Neural cell (in vitro differentiated cells): ENCODE results near the gene PLK2. TPM values are rescaled to one million over a fixed set of nuclear protein-coding genes. Genes with fewer than 3 reads are reported as not detected.

Experiments
- H2AFZ ChIP-seq: fragments of 200-600, 300-800 bp; sonication (generic), shearing (Covaris generic); 2 replicates; pipeline ENCODE4 v1.6.0; 2014; ENCODE audit warnings: low read depth, mild to moderate bottlenecking, antibody characterized with exemption, low read length, moderate library complexity
- H3F3A ChIP-seq: fragments of 200-600 bp; shearing (Covaris generic); 2 replicates; pipeline ENCODE4 v1.6.1; 2016; ENCODE audit warnings: mild to moderate bottlenecking, moderate library complexity, mixed read lengths, antibody characterized with exemption, low read length; ENCODE audit not compliant: insufficient read depth, poor library complexity, severe bottlenecking
- H3K27ac ChIP-seq: fragments of 200-600, 300-800 bp; sonication (generic), shearing (Covaris generic); 2 replicates; pipeline ENCODE4 v1.5.1; 2014; ENCODE audit warnings: mild to moderate bottlenecking, low read length, moderate library complexity
- H3K27me3 ChIP-seq: fragments of 300-800, 200-600 bp; sonication (generic), shearing (Covaris generic); 2 replicates; pipeline ENCODE4 v1.6.0; 2014; ENCODE audit warnings: mild to moderate bottlenecking, low read depth, low read length, moderate library complexity; ENCODE audit not compliant: insufficient read depth
- H3K36me3 ChIP-seq: fragments of 300-800, 200-600 bp; sonication (generic), shearing (Covaris generic); 2 replicates; pipeline ENCODE4 v1.5.1; 2014; ENCODE audit warnings: mild to moderate bottlenecking, antibody characterized with exemption, low read length, moderate library complexity; ENCODE audit not compliant: insufficient read depth
- H3K4me2 ChIP-seq: fragments of 300-800, 200-600 bp; sonication (generic), shearing (Covaris generic); 2 replicates; pipeline ENCODE4 v1.6.0; 2014; ENCODE audit warnings: mild to moderate bottlenecking, low read length
- H3K4me3 ChIP-seq: fragments of 300-800, 200-600 bp; sonication (generic), shearing (Covaris generic); 2 replicates; pipeline ENCODE4 v1.5.1; 2014; ENCODE audit warnings: mild to moderate bottlenecking, low read length, moderate library complexity
- H3K79me2 ChIP-seq: fragments of 200-600 bp; shearing (Covaris generic); replicated peaks from 2 replicates; pipeline ENCODE4 v1.6.0; 2014; ENCODE audit warnings: mild to moderate bottlenecking, low read length, moderate library complexity; ENCODE audit not compliant: insufficient read depth
- H3K9ac ChIP-seq: fragments of 300-800, 200-600 bp; sonication (generic), shearing (Covaris generic); 2 replicates; pipeline ENCODE4 v1.6.1; 2016; ENCODE audit warnings: mild to moderate bottlenecking, low read length, mixed read lengths
- H3K9me2 ChIP-seq: fragments of 200-600 bp; shearing (Covaris generic); 2 replicates; pipeline ENCODE4 v1.6.1; 2016; ENCODE audit warnings: mild to moderate bottlenecking, low read length, mixed read lengths; ENCODE audit not compliant: insufficient read depth
- H3K9me3 ChIP-seq: fragments of 200-600, 300-800 bp; sonication (generic), shearing (Covaris generic); 2 replicates; pipeline ENCODE4 v1.6.1; 2016; ENCODE audit warnings: mild to moderate bottlenecking, mixed run types, low read length, moderate library complexity, mixed read lengths
- H4K20me1 ChIP-seq: fragments of 200-600 bp; shearing (Covaris generic); 2 replicates; pipeline ENCODE4 v1.6.1; 2016; ENCODE audit warnings: mild to moderate bottlenecking, mixed run types; ENCODE audit not compliant: insufficient read depth
- EP300 ChIP-seq: fragments of 450-650 bp; conservative IDR thresholded peaks from 2 replicates; pipeline ENCODE4 v1.6.1; 2014; ENCODE audit warnings: antibody characterized with exemption, mild to moderate bottlenecking, moderate library complexity; ENCODE audit not compliant: poor library complexity, severe bottlenecking
- EZH2 ChIP-seq: fragments of 200-600, 300-800 bp; shearing (Covaris generic), sonication (generic); IDR thresholded peaks from 2 replicates; pipeline ENCODE4 v1.6.1; 2014; ENCODE audit warnings: antibody characterized with exemption, low read length, borderline replicate concordance, mild to moderate bottlenecking; ENCODE audit not compliant: insufficient read depth, poor library complexity, severe bottlenecking
- MXI1 ChIP-seq: fragments of 450-650 bp; conservative IDR thresholded peaks from 2 replicates; pipeline ENCODE4 v1.6.1; 2014; ENCODE audit warnings: antibody characterized with exemption, mild to moderate bottlenecking; ENCODE audit not compliant: poor library complexity, severe bottlenecking
- POLR2AphosphoS5 ChIP-seq: IDR thresholded peaks from 2 replicates; pipeline ENCODE4 v1.6.1; 2012
- RAD21 ChIP-seq: fragments of 450-650 bp; conservative IDR thresholded peaks from 2 replicates; pipeline ENCODE4 v1.6.1; 2014; ENCODE audit warnings: antibody characterized with exemption, mild to moderate bottlenecking, moderate library complexity
- SMC3 ChIP-seq: fragments of 450-650 bp; conservative IDR thresholded peaks from 2 replicates; pipeline ENCODE4 v1.6.1; 2014; ENCODE audit warnings: antibody characterized with exemption, mild to moderate bottlenecking, moderate library complexity; ENCODE audit not compliant: poor library complexity
- TAF1 ChIP-seq: IDR thresholded peaks from 2 replicates; pipeline ENCODE4 v1.6.1; 2012; ENCODE audit warnings: low read depth
- polyA plus RNA-seq: library from polyadenylated mRNA; depleted of rRNA; stranded (reverse); fragments of >200 nt; gene quantifications from 2 replicates; pipeline ENCODE4 v1.2.3, GENCODE V29; 2014
- TF ChIP-seq, protein P1 (sequence below): IDR thresholded peaks from 2 replicates; pipeline ENCODE4 v1.6.1; 2012; ENCODE audit warnings: borderline replicate concordance
- TF ChIP-seq, protein P2 (sequence below): fragments of 450-650 bp; IDR thresholded peaks from 2 replicates; pipeline ENCODE4 v1.5.1; 2014; ENCODE audit warnings: antibody characterized with exemption, mild to moderate bottlenecking, moderate library complexity; ENCODE audit not compliant: poor library complexity, severe bottlenecking

Gene PLK2
- polyA plus RNA-seq, 1 donor from 2014 or later: 309 TPM

DNA sequence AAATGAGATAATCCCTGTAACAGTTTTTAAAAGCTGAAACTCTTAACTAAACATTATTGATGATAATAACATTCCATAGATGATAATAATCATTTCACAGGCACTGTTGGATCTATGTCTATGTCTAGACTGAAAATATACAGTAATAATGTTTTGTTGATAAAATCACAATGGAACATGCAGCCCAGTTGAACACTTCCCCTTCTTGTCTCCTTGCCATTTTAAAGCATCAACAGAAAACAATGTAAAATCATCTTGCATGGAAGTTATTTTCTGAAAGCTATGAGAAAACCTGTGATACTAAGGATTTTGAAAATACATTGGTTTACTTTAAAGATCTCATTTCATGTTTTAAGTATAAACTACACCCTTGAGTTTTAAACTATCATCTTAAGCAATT, 33.3 kb upstream of the PLK2 start:
- Histone ChIP-seq H3K4me2 (no peak overlapping the region), H3K9me2 (no peaks in the 10 kb centered on the region), H3K36me3 (no peaks in the 10 kb centered on the region), H3K4me3 (no peak overlapping the region), H3K79me2 (no peaks in the 10 kb centered on the region), H4K20me1 (no peaks in the 10 kb centered on the region), H3F3A (no peaks in the 10 kb centered on the region), H3K27ac (no peak overlapping the region), H3K27me3 (no peaks in the 10 kb centered on the region), H3K9ac (no peak overlapping the region), H3K9me3 (no peaks in the 10 kb centered on the region), H2AFZ (no peak overlapping the region)
- TF ChIP-seq, protein P1, sequence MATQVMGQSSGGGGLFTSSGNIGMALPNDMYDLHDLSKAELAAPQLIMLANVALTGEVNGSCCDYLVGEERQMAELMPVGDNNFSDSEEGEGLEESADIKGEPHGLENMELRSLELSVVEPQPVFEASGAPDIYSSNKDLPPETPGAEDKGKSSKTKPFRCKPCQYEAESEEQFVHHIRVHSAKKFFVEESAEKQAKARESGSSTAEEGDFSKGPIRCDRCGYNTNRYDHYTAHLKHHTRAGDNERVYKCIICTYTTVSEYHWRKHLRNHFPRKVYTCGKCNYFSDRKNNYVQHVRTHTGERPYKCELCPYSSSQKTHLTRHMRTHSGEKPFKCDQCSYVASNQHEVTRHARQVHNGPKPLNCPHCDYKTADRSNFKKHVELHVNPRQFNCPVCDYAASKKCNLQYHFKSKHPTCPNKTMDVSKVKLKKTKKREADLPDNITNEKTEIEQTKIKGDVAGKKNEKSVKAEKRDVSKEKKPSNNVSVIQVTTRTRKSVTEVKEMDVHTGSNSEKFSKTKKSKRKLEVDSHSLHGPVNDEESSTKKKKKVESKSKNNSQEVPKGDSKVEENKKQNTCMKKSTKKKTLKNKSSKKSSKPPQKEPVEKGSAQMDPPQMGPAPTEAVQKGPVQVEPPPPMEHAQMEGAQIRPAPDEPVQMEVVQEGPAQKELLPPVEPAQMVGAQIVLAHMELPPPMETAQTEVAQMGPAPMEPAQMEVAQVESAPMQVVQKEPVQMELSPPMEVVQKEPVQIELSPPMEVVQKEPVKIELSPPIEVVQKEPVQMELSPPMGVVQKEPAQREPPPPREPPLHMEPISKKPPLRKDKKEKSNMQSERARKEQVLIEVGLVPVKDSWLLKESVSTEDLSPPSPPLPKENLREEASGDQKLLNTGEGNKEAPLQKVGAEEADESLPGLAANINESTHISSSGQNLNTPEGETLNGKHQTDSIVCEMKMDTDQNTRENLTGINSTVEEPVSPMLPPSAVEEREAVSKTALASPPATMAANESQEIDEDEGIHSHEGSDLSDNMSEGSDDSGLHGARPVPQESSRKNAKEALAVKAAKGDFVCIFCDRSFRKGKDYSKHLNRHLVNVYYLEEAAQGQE: no peak
- TF ChIP-seq, protein P2, sequence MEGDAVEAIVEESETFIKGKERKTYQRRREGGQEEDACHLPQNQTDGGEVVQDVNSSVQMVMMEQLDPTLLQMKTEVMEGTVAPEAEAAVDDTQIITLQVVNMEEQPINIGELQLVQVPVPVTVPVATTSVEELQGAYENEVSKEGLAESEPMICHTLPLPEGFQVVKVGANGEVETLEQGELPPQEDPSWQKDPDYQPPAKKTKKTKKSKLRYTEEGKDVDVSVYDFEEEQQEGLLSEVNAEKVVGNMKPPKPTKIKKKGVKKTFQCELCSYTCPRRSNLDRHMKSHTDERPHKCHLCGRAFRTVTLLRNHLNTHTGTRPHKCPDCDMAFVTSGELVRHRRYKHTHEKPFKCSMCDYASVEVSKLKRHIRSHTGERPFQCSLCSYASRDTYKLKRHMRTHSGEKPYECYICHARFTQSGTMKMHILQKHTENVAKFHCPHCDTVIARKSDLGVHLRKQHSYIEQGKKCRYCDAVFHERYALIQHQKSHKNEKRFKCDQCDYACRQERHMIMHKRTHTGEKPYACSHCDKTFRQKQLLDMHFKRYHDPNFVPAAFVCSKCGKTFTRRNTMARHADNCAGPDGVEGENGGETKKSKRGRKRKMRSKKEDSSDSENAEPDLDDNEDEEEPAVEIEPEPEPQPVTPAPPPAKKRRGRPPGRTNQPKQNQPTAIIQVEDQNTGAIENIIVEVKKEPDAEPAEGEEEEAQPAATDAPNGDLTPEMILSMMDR: no peak
- TF ChIP-seq MXI1: no peak
- no peak for TF ChIP-seq POLR2AphosphoS5
- TF ChIP-seq SMC3: no peak
- TF ChIP-seq RAD21: no peak
- no peak for TF ChIP-seq EP300
- no peak for TF ChIP-seq TAF1
- no peak for TF ChIP-seq EZH2

DNA sequence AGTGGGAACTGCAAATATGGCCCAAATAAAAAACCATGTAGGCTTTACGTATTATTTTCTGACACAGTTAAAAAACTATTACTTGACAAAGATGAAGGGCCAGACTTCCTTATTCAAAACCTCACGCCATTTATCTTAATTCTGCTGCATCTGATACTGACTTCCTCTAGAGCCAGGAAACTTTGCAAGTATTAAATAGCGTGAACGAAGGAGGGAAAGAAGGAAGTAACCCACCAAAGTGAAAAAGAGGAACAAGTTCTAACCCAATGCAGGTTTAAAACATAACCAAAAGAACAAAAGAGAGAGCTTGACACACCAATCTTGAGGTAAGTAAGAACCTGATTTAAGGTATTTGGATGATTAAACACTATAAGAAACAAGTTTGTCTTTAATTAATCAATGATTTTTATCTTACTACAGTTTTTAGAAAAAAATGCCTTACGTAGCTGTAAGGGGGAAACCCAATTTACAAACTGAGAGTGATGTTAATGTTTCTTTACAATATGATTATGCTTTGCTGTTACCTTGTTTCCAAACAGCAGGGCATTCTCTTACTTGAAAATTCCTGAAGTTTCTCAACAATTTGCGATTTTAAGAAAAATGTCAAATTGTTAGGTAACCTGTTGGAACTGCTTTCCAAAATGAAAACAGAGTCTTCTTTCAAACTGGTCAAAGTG, 31.5 kb upstream of the PLK2 start, which contains the start of gene GAPT:
Gene GAPT, plus strand, starts transcription at position 220 of the 677 bp plus-strand sequence. CDS start 3,102 bp downstream, outside the sequence.
- H3K27me3 ChIP-seq: no peaks in the 10 kb centered on the region
- H2AFZ ChIP-seq: no peak within 1 kb of the TSS
- no peak within 1 kb of the TSS for H3K4me2 ChIP-seq
- no peak within 1 kb of the TSS for H3K27ac ChIP-seq
- H4K20me1 ChIP-seq: no peaks in the 10 kb centered on the region
- no peaks in the 10 kb centered on the region for H3K9me2 ChIP-seq
- TF ChIP-seq EP300: no peak
- no peak for TF ChIP-seq RAD21
- TF ChIP-seq, protein P1: no peak
- TF ChIP-seq EZH2: no peak
- TF ChIP-seq TAF1: no peak
- no peak for TF ChIP-seq SMC3
- TF ChIP-seq MXI1: no peak
- TF ChIP-seq POLR2AphosphoS5: no peak
- TF ChIP-seq, protein P2: no peak
- no peaks in the 10 kb centered on the region for H3K9me3 ChIP-seq
- no peak within 1 kb of the TSS for H3K4me3 ChIP-seq
- no peak within 1 kb of the TSS for H3K9ac ChIP-seq
- no peaks in the 10 kb centered on the region for H3K36me3 ChIP-seq
- H3K79me2 ChIP-seq: no peaks in the 10 kb centered on the region
- no peaks in the 10 kb centered on the region for H3F3A ChIP-seq
